Adipocyte (in vitro differentiated cells): ENCODE measurements around the gene AAK1.
"Not testable (repeated sequence)": the region's sequence is repeated elsewhere in the genome, so short reads cannot be mapped to it uniquely, and the experiment has no call there.

ENCODE experiments used
- DNase-seq: peaks from one replicate; pipeline ENCODE4 v3.0.0-alpha.2; 2015; ENCODE audit warnings: low read depth
- H3K27me3 ChIP-seq: replicated peaks from 2 replicates; pipeline ENCODE4 v1.7.0; 2013; ENCODE audit warnings: mild to moderate bottlenecking, low read length, moderate library complexity; ENCODE audit not compliant: control insufficient read depth, insufficient read depth
- H3K36me3 ChIP-seq: 2 replicates; pipeline ENCODE4 v1.7.0; 2013; ENCODE audit warnings: low read length, mild to moderate bottlenecking, moderate library complexity; ENCODE audit not compliant: control insufficient read depth, insufficient read depth, severe bottlenecking
- H3K4me1 ChIP-seq: 2 replicates; pipeline ENCODE4 v1.7.0; 2013; ENCODE audit warnings: mild to moderate bottlenecking, low read length, moderate library complexity; ENCODE audit not compliant: control insufficient read depth, insufficient read depth
- H3K4me3 ChIP-seq: 2 replicates; pipeline ENCODE4 v1.7.0; 2013; ENCODE audit warnings: mild to moderate bottlenecking, low read length, moderate library complexity
- H3K9ac ChIP-seq: 2 replicates; pipeline ENCODE4 v1.7.0; 2013; ENCODE audit warnings: mild to moderate bottlenecking, low read length, moderate library complexity
- H3K9me3 ChIP-seq: 2 replicates; pipeline ENCODE4 v1.7.0; 2013; ENCODE audit warnings: mild to moderate bottlenecking, low read length, moderate library complexity; ENCODE audit not compliant: control insufficient read depth

The AAK1 gene

DNA sequence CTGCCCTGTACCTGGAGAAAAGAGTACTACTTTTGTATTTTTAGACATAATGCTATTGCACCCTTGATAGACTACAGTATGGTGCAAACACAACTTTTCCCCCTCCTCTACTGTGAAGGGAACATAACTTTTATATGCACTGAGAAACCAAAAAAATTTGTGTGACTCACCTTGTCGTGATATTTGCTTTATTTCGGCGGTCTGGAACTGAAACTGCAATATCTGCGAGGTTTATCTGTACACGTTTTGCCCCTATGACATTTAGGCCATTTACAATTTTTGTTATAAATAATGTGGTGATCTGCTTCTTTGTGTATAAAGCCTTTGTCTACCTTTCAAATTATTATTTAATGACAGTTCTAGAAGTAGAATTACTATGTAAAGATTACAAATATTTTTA, 34.4 kb upstream of the AAK1 start:
- no peak overlapping the region for H3K9ac ChIP-seq
- no peaks in the 10 kb centered on the region for H3K27me3 ChIP-seq
- peaks cover 5% of the 10 kb centered on the region for H3K4me1 ChIP-seq
- H3K9me3 ChIP-seq: no peaks in the 10 kb centered on the region
- DNase-seq: no peak
- no peak overlapping the region for H3K4me3 ChIP-seq
- H3K36me3 ChIP-seq: no peaks in the 10 kb centered on the region

DNA sequence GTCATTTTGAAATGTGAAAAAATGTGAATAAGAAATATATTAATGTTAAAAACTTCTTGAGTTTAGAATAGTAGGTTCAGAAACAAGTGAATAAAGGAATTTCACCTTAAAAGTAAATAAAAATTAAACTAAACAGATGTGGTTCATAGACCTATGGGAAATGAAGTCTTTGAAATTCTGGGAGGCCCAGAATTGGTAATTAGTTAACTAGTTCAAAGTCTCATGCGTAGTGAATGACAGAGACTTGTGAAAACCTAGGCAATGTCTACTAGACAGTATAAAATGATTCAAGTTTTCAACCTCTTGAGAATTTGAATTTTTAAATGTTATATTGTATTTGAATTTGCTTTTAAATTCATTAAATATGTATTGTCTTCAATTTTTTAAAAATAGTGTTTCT, 32.6 kb upstream of the AAK1 start:
- no peak for DNase-seq
- no peak overlapping the region for H3K9ac ChIP-seq
- H3K9me3 ChIP-seq: no peaks in the 10 kb centered on the region
- no peaks in the 10 kb centered on the region for H3K27me3 ChIP-seq
- H3K4me3 ChIP-seq: no peak overlapping the region
- H3K36me3 ChIP-seq: no peaks in the 10 kb centered on the region
- peaks cover 4% of the 10 kb centered on the region for H3K4me1 ChIP-seq

DNA sequence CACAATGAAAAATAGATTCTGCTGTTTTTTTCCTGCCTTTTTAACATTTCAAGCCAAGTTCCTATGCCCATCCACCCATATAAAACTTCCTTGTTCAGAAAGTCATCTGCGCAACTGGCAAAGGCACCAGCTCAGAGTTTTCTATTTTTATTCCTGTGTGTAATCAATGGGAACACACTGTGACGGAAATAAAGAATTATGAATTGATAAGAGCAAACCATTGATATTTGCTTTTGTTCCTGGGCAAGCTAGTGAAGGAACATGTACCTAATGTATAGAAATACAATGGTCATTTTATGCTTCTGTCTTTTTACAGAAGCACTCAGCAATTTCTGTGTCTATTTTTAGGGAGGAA, 30.8 kb upstream of the AAK1 start:
- Histone ChIP-seq H3K27me3 (no peaks in the 10 kb centered on the region), H3K9me3 (no peaks in the 10 kb centered on the region), H3K4me3 (no peak overlapping the region), H3K4me1 (peaks cover 4% of the 10 kb centered on the region), H3K36me3 (no peaks in the 10 kb centered on the region), H3K9ac (no peak overlapping the region)
- DNase-seq: no peak

DNA sequence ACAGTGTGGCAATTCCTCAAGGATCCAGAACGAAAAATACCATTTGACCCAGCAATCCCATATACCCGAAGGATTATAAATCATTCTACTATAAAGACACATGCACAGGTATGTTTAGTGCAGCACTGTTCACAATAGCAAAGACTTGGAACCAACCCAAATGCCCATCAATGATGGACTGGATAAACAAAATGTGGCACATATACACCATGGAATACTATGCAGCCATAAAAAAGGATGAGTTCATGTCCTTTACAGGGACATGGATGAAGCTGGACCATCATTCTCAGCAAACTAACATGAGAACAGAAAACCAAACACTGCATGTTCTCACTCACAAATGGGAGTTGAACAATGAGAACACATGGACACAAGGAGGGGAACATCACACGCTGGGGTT, 29.6 kb upstream of the AAK1 start:
- not testable (repeated sequence) for H3K4me1 ChIP-seq, H3K36me3 ChIP-seq, H3K9me3 ChIP-seq, H3K4me3 ChIP-seq, H3K27me3 ChIP-seq, DNase-seq, H3K9ac ChIP-seq

DNA sequence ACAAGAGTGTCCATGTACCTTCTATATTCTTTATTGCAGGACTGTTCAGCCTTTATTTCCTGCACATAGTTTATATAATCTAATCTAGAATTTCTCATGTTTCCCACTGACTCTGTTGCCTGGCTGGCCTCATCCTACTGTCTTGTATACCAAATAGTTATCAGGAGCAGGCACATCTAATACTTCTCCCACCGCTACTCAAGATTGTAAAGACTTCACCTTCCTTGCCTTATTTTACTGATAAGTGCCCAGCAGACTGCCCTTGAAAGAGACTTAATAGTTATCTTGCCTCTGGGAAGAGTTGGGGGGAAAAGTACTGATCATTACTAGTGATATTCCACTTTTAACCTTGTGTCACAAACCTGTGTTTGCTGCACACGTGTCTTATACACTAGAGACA, 26.1 kb upstream of the AAK1 start:
- Histone ChIP-seq H3K9ac (no peak overlapping the region), H3K4me1 (peaks cover 7% of the 10 kb centered on the region), H3K9me3 (no peaks in the 10 kb centered on the region), H3K4me3 (no peak overlapping the region), H3K27me3 (no peaks in the 10 kb centered on the region), H3K36me3 (no peaks in the 10 kb centered on the region)
- DNase-seq: no peak

DNA sequence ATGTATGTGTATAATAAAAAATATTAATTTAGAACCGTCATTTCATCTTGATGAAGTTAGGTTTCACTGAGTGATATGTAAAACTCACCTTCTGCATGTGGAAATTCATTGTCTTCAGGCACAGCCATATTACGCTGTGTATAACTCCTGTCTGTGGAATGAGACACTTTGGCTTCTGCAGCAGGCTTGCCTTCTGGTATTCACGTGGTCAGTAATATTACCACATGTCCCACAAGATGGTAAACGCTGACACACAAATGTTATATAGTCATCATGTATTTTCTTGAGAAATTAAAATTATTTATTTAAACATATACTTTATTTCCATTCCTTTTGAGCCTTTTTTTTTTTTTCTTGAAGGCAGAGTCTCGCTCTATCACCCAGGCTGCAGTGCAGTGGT, 25.1 kb upstream of the AAK1 start:
- Histone ChIP-seq H3K4me3 (no peak overlapping the region), H3K9me3 (peaks cover 4% of the 10 kb centered on the region), H3K36me3 (no peaks in the 10 kb centered on the region), H3K9ac (no peak overlapping the region), H3K27me3 (no peaks in the 10 kb centered on the region), H3K4me1 (peaks cover 3% of the 10 kb centered on the region)
- DNase-seq: no peak

DNA sequence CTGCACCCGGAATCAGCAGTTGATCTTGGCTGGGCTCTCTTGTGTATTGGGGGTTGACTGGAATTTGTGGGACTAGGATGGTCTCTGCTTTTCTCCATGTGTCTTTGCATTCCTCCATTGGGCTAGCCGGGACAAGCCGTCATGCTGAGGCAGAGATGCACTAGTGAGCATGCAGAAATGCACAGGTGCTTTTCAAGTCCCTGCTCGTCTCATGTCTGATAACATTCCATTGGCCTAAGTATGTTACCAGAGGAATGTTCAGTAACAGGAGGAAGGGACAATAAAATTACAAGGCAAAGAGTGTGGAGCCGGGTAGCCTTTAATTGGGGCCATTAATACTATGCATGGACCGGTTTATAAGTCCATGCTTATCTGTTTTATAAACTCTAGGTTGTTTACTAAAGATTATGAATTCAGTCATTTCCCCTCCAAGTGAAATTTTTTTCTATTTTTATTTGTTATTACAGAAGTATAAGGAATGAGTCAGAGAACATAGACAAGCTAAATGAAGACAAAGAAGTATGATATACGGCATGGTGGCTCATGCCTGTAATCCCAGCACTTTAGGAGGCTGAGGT, 24.4 kb upstream of the AAK1 start:
- Histone ChIP-seq H3K4me3 (no peak overlapping the region), H3K36me3 (no peaks in the 10 kb centered on the region), H3K4me1 (peaks cover 3% of the 10 kb centered on the region), H3K9me3 (peaks cover 4% of the 10 kb centered on the region), H3K27me3 (no peaks in the 10 kb centered on the region), H3K9ac (no peak overlapping the region)
- peak; percentile 42 for DNase-seq

DNA sequence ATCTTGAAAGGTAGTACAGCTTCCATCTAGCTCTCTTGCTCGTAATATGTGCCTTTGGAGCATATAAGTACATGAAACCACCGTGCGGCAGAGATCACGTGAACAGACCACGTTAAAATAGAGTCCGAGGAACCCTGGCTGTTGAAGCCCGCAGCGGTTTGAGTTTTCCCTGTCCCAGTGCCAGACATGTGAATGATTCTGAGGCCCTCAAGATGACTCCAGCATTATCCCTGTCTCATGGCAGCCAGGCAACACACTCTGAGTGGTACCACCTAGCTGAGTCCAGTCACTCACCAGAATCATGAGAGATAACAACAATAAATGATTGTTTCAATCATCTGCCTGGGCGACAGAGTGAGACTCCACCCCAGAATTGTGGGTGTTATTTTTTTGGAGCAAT, 21.6 kb upstream of the AAK1 start:
- Histone ChIP-seq H3K4me1 (peaks cover 3% of the 10 kb centered on the region), H3K36me3 (no peaks in the 10 kb centered on the region), H3K9ac (no peak overlapping the region), H3K9me3 (peaks cover 4% of the 10 kb centered on the region), H3K27me3 (no peaks in the 10 kb centered on the region), H3K4me3 (no peak overlapping the region)
- DNase-seq: no peak

DNA sequence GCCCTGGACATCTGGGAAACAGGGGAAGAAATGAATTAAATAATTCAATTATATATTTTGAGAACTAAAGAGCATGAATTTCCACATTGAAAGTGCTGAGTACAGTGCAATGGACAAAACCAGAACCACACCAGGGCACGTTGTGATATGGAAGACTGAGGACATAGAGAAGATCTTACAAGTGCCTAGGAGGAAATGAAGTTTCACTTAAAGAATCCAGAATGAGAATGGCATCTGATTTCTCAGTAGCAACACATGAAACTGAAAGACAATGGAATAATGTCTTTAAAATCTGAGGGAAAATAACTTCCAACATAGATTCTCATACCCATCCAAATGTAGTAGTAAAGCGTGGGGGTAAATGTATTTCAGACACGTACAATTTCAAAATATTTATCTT, 20.3 kb upstream of the AAK1 start:
- DNase-seq: no peak

DNA sequence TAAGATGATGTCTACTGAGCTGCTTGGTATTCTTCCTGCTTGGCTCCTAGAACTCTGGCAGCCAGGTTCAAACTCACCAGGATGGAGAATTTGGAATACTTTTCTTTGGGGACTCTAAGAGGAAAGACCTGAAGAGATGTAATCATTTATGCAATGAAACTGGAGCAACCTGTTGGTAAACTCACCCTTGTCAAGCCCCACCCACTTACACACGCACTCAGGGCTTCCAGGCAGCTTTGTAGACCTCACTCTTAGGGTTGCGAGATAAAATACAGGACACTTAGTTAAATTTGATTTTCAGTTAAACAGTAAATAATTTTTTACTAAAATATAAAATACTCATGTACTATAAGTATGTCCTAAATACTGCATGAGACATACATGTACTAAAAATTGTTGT, 19.0 kb upstream of the AAK1 start:
- not testable (repeated sequence) for DNase-seq, H3K4me3 ChIP-seq, H3K36me3 ChIP-seq, H3K9me3 ChIP-seq, H3K27me3 ChIP-seq, H3K9ac ChIP-seq, H3K4me1 ChIP-seq

More for the DNA sequence above, 20.3 kb upstream of the AAK1 start:
- Histone ChIP-seq H3K4me1 (peaks cover 3% of the 10 kb centered on the region), H3K4me3 (no peak overlapping the region), H3K9me3 (peaks cover 4% of the 10 kb centered on the region), H3K27me3 (no peaks in the 10 kb centered on the region), H3K9ac (no peak overlapping the region), H3K36me3 (no peaks in the 10 kb centered on the region)

DNA sequence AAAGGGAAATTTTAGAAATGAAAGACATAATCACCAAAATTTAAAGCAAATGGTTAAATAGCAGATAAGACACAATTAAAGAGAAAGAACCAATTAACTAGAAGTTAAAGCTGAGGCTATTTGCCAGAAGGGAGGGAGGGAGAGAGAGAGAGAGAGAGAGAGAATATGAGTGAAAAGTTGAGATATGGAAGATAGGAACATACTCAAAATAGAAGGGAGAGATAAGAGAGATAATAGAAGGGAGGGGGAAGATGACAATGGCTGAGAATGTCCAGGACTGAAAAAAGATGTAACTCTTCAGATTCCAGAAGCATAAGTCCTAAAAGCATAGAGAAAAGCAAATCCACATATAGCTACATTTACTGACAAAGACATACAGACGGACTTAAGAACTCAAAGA, 17.1 kb upstream of the AAK1 start:
- Histone ChIP-seq H3K27me3 (no peaks in the 10 kb centered on the region), H3K9ac (no peak overlapping the region), H3K4me3 (no peak overlapping the region), H3K9me3 (peaks cover 4% of the 10 kb centered on the region), H3K36me3 (no peaks in the 10 kb centered on the region), H3K4me1 (no peaks in the 10 kb centered on the region)
- no peak for DNase-seq

DNA sequence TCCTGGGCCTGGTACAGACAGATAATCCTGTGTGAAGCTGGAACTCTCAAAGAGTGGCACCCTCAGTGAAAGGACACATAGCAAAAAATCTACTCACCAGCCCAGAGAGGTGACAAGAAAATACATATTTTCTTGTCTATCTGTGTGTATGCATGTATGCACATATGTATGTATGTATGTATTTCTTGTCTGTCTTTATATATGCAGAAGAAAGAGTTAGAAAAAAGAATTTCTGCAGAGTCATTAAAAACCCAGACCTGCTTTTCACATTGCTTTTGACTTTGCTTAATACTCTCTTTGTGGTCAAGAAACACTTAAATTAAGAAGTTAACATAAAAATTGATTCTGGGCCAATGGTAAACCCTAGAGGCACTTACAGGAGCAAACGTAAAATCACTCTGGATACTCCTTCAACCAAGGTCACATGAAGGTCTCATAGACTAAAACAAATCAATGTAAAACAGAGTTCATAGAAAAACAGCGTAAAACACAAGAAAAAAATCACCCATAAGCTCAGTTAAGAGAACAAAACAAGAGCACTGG, 16.5 kb upstream of the AAK1 start:
- Histone ChIP-seq H3K27me3 (no peaks in the 10 kb centered on the region), H3K9ac (no peak overlapping the region), H3K4me3 (no peak overlapping the region), H3K36me3 (no peaks in the 10 kb centered on the region), H3K9me3 (peaks cover 4% of the 10 kb centered on the region), H3K4me1 (no peaks in the 10 kb centered on the region)
- no peak for DNase-seq
